ENCODE measurements around the gene ADGRD1.

DNA sequence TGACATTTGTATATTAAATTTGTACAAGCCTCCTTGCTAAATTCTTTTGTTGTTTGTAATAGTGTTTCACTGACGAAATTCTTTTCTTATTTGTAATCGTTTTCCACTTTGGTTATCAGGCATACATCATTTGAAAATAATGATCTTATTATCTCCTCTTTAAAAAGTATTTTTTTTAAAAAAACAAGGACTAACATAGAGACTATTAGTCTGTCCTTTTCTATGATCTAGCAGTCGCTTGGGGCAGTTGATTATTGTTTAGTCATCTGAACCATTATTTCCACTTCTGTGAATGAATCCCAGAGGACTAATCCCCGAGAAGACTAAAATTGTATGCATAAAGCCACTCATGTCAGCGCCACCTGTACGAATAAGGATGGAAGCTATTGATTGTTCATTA lies 11.5 kb downstream of the ADGRD1 start:
- TF ChIP-seq, protein P1, sequence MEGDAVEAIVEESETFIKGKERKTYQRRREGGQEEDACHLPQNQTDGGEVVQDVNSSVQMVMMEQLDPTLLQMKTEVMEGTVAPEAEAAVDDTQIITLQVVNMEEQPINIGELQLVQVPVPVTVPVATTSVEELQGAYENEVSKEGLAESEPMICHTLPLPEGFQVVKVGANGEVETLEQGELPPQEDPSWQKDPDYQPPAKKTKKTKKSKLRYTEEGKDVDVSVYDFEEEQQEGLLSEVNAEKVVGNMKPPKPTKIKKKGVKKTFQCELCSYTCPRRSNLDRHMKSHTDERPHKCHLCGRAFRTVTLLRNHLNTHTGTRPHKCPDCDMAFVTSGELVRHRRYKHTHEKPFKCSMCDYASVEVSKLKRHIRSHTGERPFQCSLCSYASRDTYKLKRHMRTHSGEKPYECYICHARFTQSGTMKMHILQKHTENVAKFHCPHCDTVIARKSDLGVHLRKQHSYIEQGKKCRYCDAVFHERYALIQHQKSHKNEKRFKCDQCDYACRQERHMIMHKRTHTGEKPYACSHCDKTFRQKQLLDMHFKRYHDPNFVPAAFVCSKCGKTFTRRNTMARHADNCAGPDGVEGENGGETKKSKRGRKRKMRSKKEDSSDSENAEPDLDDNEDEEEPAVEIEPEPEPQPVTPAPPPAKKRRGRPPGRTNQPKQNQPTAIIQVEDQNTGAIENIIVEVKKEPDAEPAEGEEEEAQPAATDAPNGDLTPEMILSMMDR (IDR thresholded peaks at IDR 0.05): no peak
- TF ChIP-seq POLR2A (IDR thresholded peaks at IDR 0.05): no peak

All from vagina (tissue), 2 donors.